ENCODE data around the gene SPOUT1.
"Not testable (repeated sequence)": the region's sequence is repeated elsewhere in the genome, so short reads cannot be mapped to it uniquely, and the experiment has no call there.

The SPOUT1 gene

GRCh38 chr9:128809831-128810230, 19.8 kb downstream of the SPOUT1 start:
- DNase-seq (ENCODE audit: low read depth, low spot score), result no peak

GRCh38 chr9:128809036-128809599, 20.5 kb downstream of the SPOUT1 start:
- DNase-seq (ENCODE audit: low read depth, low spot score), result no peak

GRCh38 chr9:128808543-128808942, 21.1 kb downstream of the SPOUT1 start:
- DNase-seq (ENCODE audit: low read depth, low spot score), result no peak

GRCh38 chr9:128807827-128808226, 21.8 kb downstream of the SPOUT1 start:
- DNase-seq (ENCODE audit: low read depth, low spot score), result no peak

- DNase-seq (ENCODE audit: low read depth, low spot score), result no peak
These were observed 23.9 kb downstream of the SPOUT1 start for GRCh38 chr9:128805661-128806060.

- DNase-seq (ENCODE audit: low read depth, low spot score), result no peak
These were observed 27.1 kb downstream of the SPOUT1 start for GRCh38 chr9:128802482-128802881.

GRCh38 chr9:128800061-128800460, 29.5 kb downstream of the SPOUT1 start:
- DNase-seq (ENCODE audit: low read depth, low spot score), result no peak

GRCh38 chr9:128798896-128799295, 30.7 kb downstream of the SPOUT1 start:
- DNase-seq (ENCODE audit: low read depth, low spot score), result no peak

GRCh38 chr9:128794961-128795360, 34.6 kb downstream of the SPOUT1 start:
- not testable (repeated sequence) for DNase-seq (ENCODE audit: low read depth, low spot score)

- no peak for DNase-seq (ENCODE audit: low read depth, low spot score)
These were observed 36.5 kb downstream of the SPOUT1 start for GRCh38 chr9:128792978-128793686.

- no peak for DNase-seq (ENCODE audit: low read depth, low spot score)
These were observed 37.5 kb downstream of the SPOUT1 start for GRCh38 chr9:128792134-128792533.

GRCh38 chr9:128790536-128790935, 39.1 kb downstream of the SPOUT1 start:
- no peak for DNase-seq (ENCODE audit: low read depth, low spot score)

GRCh38 chr9:128788445-128788844, 41.1 kb downstream of the SPOUT1 start:
- DNase-seq (ENCODE audit: low read depth, low spot score), result no peak

GRCh38 chr9:128787659-128788058, 41.9 kb downstream of the SPOUT1 start:
- DNase-seq (ENCODE audit: low read depth, low spot score), result no peak

- DNase-seq (ENCODE audit: low read depth, low spot score), result no peak
These were observed 42.7 kb downstream of the SPOUT1 start, which contains the start of gene TBC1D13 for GRCh38 chr9:128786681-128787601. Gene TBC1D13 (plus strand): TSS chr9:128787253. CDS start chr9:128787354, 101 bp downstream.

GRCh38 chr9:128785427-128785826, 44.2 kb downstream of the SPOUT1 start:
- DNase-seq (ENCODE audit: low read depth, low spot score), result no peak

- no peak for DNase-seq (ENCODE audit: low read depth, low spot score)
These were observed 46.9 kb downstream of the SPOUT1 start for GRCh38 chr9:128782669-128783068.

GRCh38 chr9:128781187-128782070, 48.2 kb downstream of the SPOUT1 start:
- DNase-seq (ENCODE audit: low read depth, low spot score), result no peak

- not testable (repeated sequence) for DNase-seq (ENCODE audit: low read depth, low spot score)
These were observed 49.5 kb downstream of the SPOUT1 start for GRCh38 chr9:128780093-128780492.

GRCh38 chr9:128774804-128775203, 54.8 kb downstream of the SPOUT1 start:
- no peak for DNase-seq (ENCODE audit: low read depth, low spot score)

- no peak for DNase-seq (ENCODE audit: low read depth, low spot score)
These were observed 56.5 kb downstream of the SPOUT1 start for GRCh38 chr9:128773049-128773448.

Measured in iPS DF 19.7 (cell line).